Measurements from ENCODE around the gene PRR5L.
A peak's percentile ranks its signal among the peaks of the same experiment; 100 is the strongest.
"Not testable (repeated sequence)": the region's sequence is repeated elsewhere in the genome, so short reads cannot be mapped to it uniquely, and the experiment has no call there.

The PRR5L gene

GRCh38 chr11:36280531-36280930 lies 15.6 kb upstream of the PRR5L start:
- no peak for DNase-seq (ENCODE audit: low spot score)

GRCh38 chr11:36281850-36282249 lies 14.2 kb upstream of the PRR5L start:
- no peak for DNase-seq (ENCODE audit: low spot score)

- no peak for DNase-seq (ENCODE audit: low spot score)
Observed at GRCh38 chr11:36282926-36283325, 13.2 kb upstream of the PRR5L start.

- no peak for DNase-seq (ENCODE audit: low spot score)
Observed at GRCh38 chr11:36288442-36289225, 7.5 kb upstream of the PRR5L start.

GRCh38 chr11:36289226-36289852 lies 6.7 kb upstream of the PRR5L start, which contains the start of gene COMMD9:
TSS of gene COMMD9 (minus strand) at chr11:36289424. CDS start at chr11:36289412, 12 bp downstream.
- DNase-seq (ENCODE audit: low spot score) = peak; percentile 88

GRCh38 chr11:36292311-36292722 lies 3.8 kb upstream of the PRR5L start:
- peak; percentile 69 for DNase-seq (ENCODE audit: low spot score)

- no peak for DNase-seq (ENCODE audit: low spot score)
Observed at GRCh38 chr11:36296884-36297543, 926 bp downstream of the PRR5L start.

GRCh38 chr11:36300650-36301049 lies 4.6 kb downstream of the PRR5L start:
- no peak for DNase-seq (ENCODE audit: low spot score)

GRCh38 chr11:36304351-36304750 lies 8.3 kb downstream of the PRR5L start:
- DNase-seq (ENCODE audit: low spot score) = no peak

GRCh38 chr11:36305047-36305446 lies 9.0 kb downstream of the PRR5L start:
- no peak for DNase-seq (ENCODE audit: low spot score)

GRCh38 chr11:36306888-36307287 lies 10.8 kb downstream of the PRR5L start:
- no peak for DNase-seq (ENCODE audit: low spot score)

- no peak for DNase-seq (ENCODE audit: low spot score)
Observed at GRCh38 chr11:36308577-36308976, 12.5 kb downstream of the PRR5L start.

GRCh38 chr11:36309779-36310178 lies 13.7 kb downstream of the PRR5L start:
- DNase-seq (ENCODE audit: low spot score) = no peak

- DNase-seq (ENCODE audit: low spot score) = no peak
Observed at GRCh38 chr11:36311926-36312595, 16.0 kb downstream of the PRR5L start.

GRCh38 chr11:36312611-36313472 lies 16.8 kb downstream of the PRR5L start:
- no peak for DNase-seq (ENCODE audit: low spot score)

GRCh38 chr11:36313750-36314433 lies 17.8 kb downstream of the PRR5L start:
- DNase-seq (ENCODE audit: low spot score) = no peak

GRCh38 chr11:36314434-36314767 lies 18.3 kb downstream of the PRR5L start:
- no peak for DNase-seq (ENCODE audit: low spot score)

GRCh38 chr11:36316049-36316448 lies 20.0 kb downstream of the PRR5L start:
- DNase-seq (ENCODE audit: low spot score) = no peak

- DNase-seq (ENCODE audit: low spot score) = no peak
Observed at GRCh38 chr11:36317992-36318391, 21.9 kb downstream of the PRR5L start.

GRCh38 chr11:36324956-36325355 lies 28.9 kb downstream of the PRR5L start:
- DNase-seq (ENCODE audit: low spot score) = not testable (repeated sequence)

GRCh38 chr11:36325403-36325802 lies 29.3 kb downstream of the PRR5L start:
- DNase-seq (ENCODE audit: low spot score) = not testable (repeated sequence)

Data from hematopoietic multipotent progenitor cell treated with erythropoietin and hydrocortisone succinate and interleukin-3 and kit ligand, for 17 days (in vitro differentiated cells).